ENCODE measurements around the gene KRT33B. TPM values are rescaled to one million over a fixed set of nuclear protein-coding genes. Genes with fewer than 3 reads are reported as not detected.

Gene KRT33B
- total and polyA plus RNA-seq, 10 of the 15 experiments (the other 5 are each of a cell fraction or from before 2014, with no cell fraction given), result not detected

- no peak for FAIRE-seq
- H3K4me1 ChIP-seq (ENCODE audit: control insufficient read depth, insufficient read depth, low read length), result no peaks in the 10 kb centered on the region
- CTCF ChIA-PET, result interaction anchor here (0.7 to 1.7 kb wide), 20 partner anchors 9 to 703 kb away, joined by 3 to 14 read pairs (median 4); no protein-coding TSS in a partner anchor
- H2AFZ ChIP-seq (ENCODE audit: control insufficient read depth, low read depth, low read length), result no peak overlapping the region
- POLR2A ChIA-PET, result no interaction called here
- BruUV-seq (replicated peaks), result no TSS peak
- ATAC-seq, result no peak
- RAD21 ChIA-PET (ENCODE audit: unreplicated experiment), result interaction anchor here (0.5 to 2.1 kb wide), 6 partner anchors 16 to 1087 kb away, joined by 3 to 8 read pairs (median 4); no protein-coding TSS in a partner anchor
- TF ChIP-seq FOXM1 (IDR thresholded peaks at IDR 0.05; ENCODE audit: low read depth, low read length) (no peak), ZNF687 (IDR thresholded peaks at IDR 0.05) (no peak), NFYA (IDR thresholded peaks at IDR 0.05; ENCODE audit: borderline replicate concordance, low read depth, low read length) (no peak), SRF (IDR thresholded peaks at IDR 0.05; ENCODE audit: low read depth in 2 of 2, low read length in 2 of 2) (no peak)
- no peak overlapping the region for H3K4me2 ChIP-seq (ENCODE audit: control insufficient read depth, insufficient read depth)
- no peak overlapping the region for H3K4me3 ChIP-seq
- DNase-seq (ENCODE audit: low read depth, low spot score), result no peak
- SMC1A ChIA-PET (ENCODE audit: uncharacterized antibody, unreplicated experiment), result interaction anchor here (0.7 to 1.4 kb wide), 4 partner anchors 10 to 326 kb away, joined by 3 to 6 read pairs (median 4); partner anchors contain the start of gene KRTAP16-1
- H3K36me3 ChIP-seq (ENCODE audit: control insufficient read depth in 2 of 2, insufficient read depth in 2 of 2, low read length in 1 of 2), result no peaks in the 10 kb centered on the region
- H3K27me3 ChIP-seq (replicated peaks in 1 of 2; ENCODE audit: control insufficient read depth in 2 of 2, insufficient read depth in 2 of 2, low read length in 1 of 2), result no peaks in the 10 kb centered on the region
- intact Hi-C loops (cut with micrococcal nuclease; ENCODE audit: unreplicated experiment), result loop anchor here (1.0 to 10.0 kb wide), 2 partner anchors 414 to 698 kb away; no protein-coding TSS in a partner anchor
- 22% methylated on average over 11 of the region's 11 CpGs for WGBS (ENCODE audit: insufficient coverage, insufficient replicate concordance, low lambda C conversion rate, missing lambda C conversion rate)
- H3K9me3 ChIP-seq (replicated peaks; ENCODE audit: control insufficient read depth, insufficient read depth, low read length), result no peaks in the 10 kb centered on the region; the same call in 2 of the 3 replicates
- H3K79me2 ChIP-seq (ENCODE audit: control insufficient read depth, insufficient read depth, low read length), result no peaks in the 10 kb centered on the region
- no peak overlapping the region for H3K9ac ChIP-seq (ENCODE audit: control insufficient read depth, insufficient read depth, low read length)
- H4K20me1 ChIP-seq (ENCODE audit: control insufficient read depth, insufficient read depth), result no peaks in the 10 kb centered on the region
- in situ Hi-C loops (cut with MboI), result loop anchor here (5.0 kb wide), 1 partner anchor 411 kb away; no protein-coding TSS in a partner anchor
- no peak overlapping the region for H3K27ac ChIP-seq (ENCODE audit: control insufficient read depth, insufficient read depth)
These were observed 46.4 kb downstream of the KRT33B start for GRCh38 chr17:41322903-41323895.

All from GM12878 (cell line).